Measurements from ENCODE around the gene ABHD5. TPM values are rescaled to one million over a fixed set of nuclear protein-coding genes. Genes with fewer than 3 reads are reported as not detected.

Gene ABHD5
- total RNA-seq, 2 experiments from 2014 or later: 6.5 to 7.9 TPM

- H3K4me1 ChIP-seq (ENCODE audit: insufficient read depth, low read length, poor library complexity, severe bottlenecking): no peaks in the 10 kb centered on the region
- no peak overlapping the region for H3K4me2 ChIP-seq (ENCODE audit: low read length)
- H4K20me1 ChIP-seq (ENCODE audit: insufficient read depth, low read length): no peaks in the 10 kb centered on the region
- H3K4me3 ChIP-seq (ENCODE audit: low read depth, low read length, poor library complexity, severe bottlenecking): no peak overlapping the region
- no peak overlapping the region for H2AFZ ChIP-seq (ENCODE audit: low read length)
- H3K27ac ChIP-seq (ENCODE audit: low read depth, low read length, poor library complexity, severe bottlenecking): no peak overlapping the region
- no TSS peak for BruUV-seq (replicated peaks)
- intact Hi-C loops (cut with micrococcal nuclease; ENCODE audit: unreplicated experiment): no loop called here
- no peaks in the 10 kb centered on the region for H3K9me3 ChIP-seq (ENCODE audit: low read length)
- H3K79me2 ChIP-seq (ENCODE audit: insufficient read depth, low read depth, low read length): no peaks in the 10 kb centered on the region
- ChIA-PET CTCF (ENCODE audit: unreplicated experiment) (interaction anchor here (0.5 kb wide), 1 partner anchor 30 kb away, joined by 3 read pairs; no protein-coding TSS in a partner anchor), POLR2A (interaction anchor here (0.7 kb wide), 1 partner anchor 10 kb away, joined by 4 read pairs; no protein-coding TSS in a partner anchor)
- no peak for DNase-seq (ENCODE audit: low spot score)
- TF ChIP-seq, protein P1, sequence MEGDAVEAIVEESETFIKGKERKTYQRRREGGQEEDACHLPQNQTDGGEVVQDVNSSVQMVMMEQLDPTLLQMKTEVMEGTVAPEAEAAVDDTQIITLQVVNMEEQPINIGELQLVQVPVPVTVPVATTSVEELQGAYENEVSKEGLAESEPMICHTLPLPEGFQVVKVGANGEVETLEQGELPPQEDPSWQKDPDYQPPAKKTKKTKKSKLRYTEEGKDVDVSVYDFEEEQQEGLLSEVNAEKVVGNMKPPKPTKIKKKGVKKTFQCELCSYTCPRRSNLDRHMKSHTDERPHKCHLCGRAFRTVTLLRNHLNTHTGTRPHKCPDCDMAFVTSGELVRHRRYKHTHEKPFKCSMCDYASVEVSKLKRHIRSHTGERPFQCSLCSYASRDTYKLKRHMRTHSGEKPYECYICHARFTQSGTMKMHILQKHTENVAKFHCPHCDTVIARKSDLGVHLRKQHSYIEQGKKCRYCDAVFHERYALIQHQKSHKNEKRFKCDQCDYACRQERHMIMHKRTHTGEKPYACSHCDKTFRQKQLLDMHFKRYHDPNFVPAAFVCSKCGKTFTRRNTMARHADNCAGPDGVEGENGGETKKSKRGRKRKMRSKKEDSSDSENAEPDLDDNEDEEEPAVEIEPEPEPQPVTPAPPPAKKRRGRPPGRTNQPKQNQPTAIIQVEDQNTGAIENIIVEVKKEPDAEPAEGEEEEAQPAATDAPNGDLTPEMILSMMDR (conservative IDR thresholded peaks at IDR 0.05; ENCODE audit: low read length): no peak
- no peak for TF ChIP-seq EZH2phosphoT487 (IDR thresholded peaks at IDR 0.05; ENCODE audit: borderline replicate concordance, low read depth, low read length)
- no peaks in the 10 kb centered on the region for H3K9me2 ChIP-seq (ENCODE audit: insufficient read depth, low read length)
- no peaks in the 10 kb centered on the region for H3K36me3 ChIP-seq (ENCODE audit: insufficient read depth, low read length)
These were observed 84.1 kb downstream of the ABHD5 start for GRCh38 chr3:43774799-43775198.

GRCh38 chr3:43776101-43776500, 85.4 kb downstream of the ABHD5 start:
- Histone ChIP-seq H3K36me3 (ENCODE audit: insufficient read depth, low read length) (no peaks in the 10 kb centered on the region), H3K9me2 (ENCODE audit: insufficient read depth, low read length) (no peaks in the 10 kb centered on the region), H3K4me3 (ENCODE audit: low read depth, low read length, poor library complexity, severe bottlenecking) (no peak overlapping the region), H3K4me1 (ENCODE audit: insufficient read depth, low read length, poor library complexity, severe bottlenecking) (no peaks in the 10 kb centered on the region), H3K27ac (ENCODE audit: low read depth, low read length, poor library complexity, severe bottlenecking) (no peak overlapping the region), H3K79me2 (ENCODE audit: insufficient read depth, low read depth, low read length) (no peaks in the 10 kb centered on the region), H2AFZ (ENCODE audit: low read length) (no peak overlapping the region), H4K20me1 (ENCODE audit: insufficient read depth, low read length) (no peaks in the 10 kb centered on the region), H3K9me3 (ENCODE audit: low read length) (no peaks in the 10 kb centered on the region), H3K4me2 (ENCODE audit: low read length) (no peak overlapping the region)
- intact Hi-C loops (cut with micrococcal nuclease; ENCODE audit: unreplicated experiment): no loop called here
- BruUV-seq (replicated peaks): no TSS peak
- TF ChIP-seq, protein P1 (conservative IDR thresholded peaks at IDR 0.05; ENCODE audit: low read length): no peak
- no peak for TF ChIP-seq EZH2phosphoT487 (IDR thresholded peaks at IDR 0.05; ENCODE audit: borderline replicate concordance, low read depth, low read length)
- CTCF ChIA-PET (ENCODE audit: unreplicated experiment): no interaction called here
- DNase-seq (ENCODE audit: low spot score): no peak
- POLR2A ChIA-PET: no interaction called here

DNA sequence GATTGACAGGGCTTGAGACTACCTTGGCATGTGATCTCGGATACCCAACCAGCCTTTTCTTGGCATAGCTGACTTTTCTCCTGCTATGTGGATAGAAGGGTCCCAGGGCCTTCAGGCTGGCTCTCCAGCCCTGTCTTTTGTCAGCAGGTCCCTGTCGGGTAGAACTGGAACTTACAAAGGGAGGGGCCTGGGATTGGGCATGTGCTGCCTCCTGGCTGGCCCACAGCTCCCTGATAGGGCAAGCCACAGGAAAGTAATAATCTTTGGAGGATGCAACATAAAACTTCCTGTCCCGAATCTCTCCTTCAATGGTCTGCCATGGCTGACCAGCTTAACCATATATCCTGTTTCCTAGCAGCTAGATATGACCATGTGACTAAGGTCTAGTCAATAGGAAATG, 89.1 kb downstream of the ABHD5 start:
- TF ChIP-seq EZH2phosphoT487 (IDR thresholded peaks at IDR 0.05; ENCODE audit: borderline replicate concordance, low read depth, low read length): no peak
- TF ChIP-seq, protein P1 (conservative IDR thresholded peaks at IDR 0.05; ENCODE audit: low read length): no peak
- BruUV-seq (replicated peaks): no TSS peak
- H2AFZ ChIP-seq (ENCODE audit: low read length): no peak overlapping the region
- no peaks in the 10 kb centered on the region for H3K4me1 ChIP-seq (ENCODE audit: insufficient read depth, low read length, poor library complexity, severe bottlenecking)
- H3K4me3 ChIP-seq (ENCODE audit: low read depth, low read length, poor library complexity, severe bottlenecking): no peak overlapping the region
- no peak overlapping the region for H3K27ac ChIP-seq (ENCODE audit: low read depth, low read length, poor library complexity, severe bottlenecking)
- no peak overlapping the region for H3K4me2 ChIP-seq (ENCODE audit: low read length)
- ChIA-PET POLR2A (no interaction called here), CTCF (ENCODE audit: unreplicated experiment) (no interaction called here)
- intact Hi-C loops (cut with micrococcal nuclease; ENCODE audit: unreplicated experiment): no loop called here
- no peaks in the 10 kb centered on the region for H3K9me3 ChIP-seq (ENCODE audit: low read length)
- no peaks in the 10 kb centered on the region for H3K36me3 ChIP-seq (ENCODE audit: insufficient read depth, low read length)
- DNase-seq (ENCODE audit: low spot score): no peak
- H3K9me2 ChIP-seq (ENCODE audit: insufficient read depth, low read length): no peaks in the 10 kb centered on the region
- H3K79me2 ChIP-seq (ENCODE audit: insufficient read depth, low read depth, low read length): no peaks in the 10 kb centered on the region
- H4K20me1 ChIP-seq (ENCODE audit: insufficient read depth, low read length): no peaks in the 10 kb centered on the region
